PC-9 (cell line): ENCODE measurements around the gene ENPP3. TPM values are rescaled to one million over a fixed set of nuclear protein-coding genes. Genes with fewer than 3 reads are reported as not detected.

ENCODE experiments used
- BruUV-seq: library from RNA; stranded (reverse); fragments of 400-500 nt; replicated peaks from 2 replicates; lab custom pipeline; 2021; lab: Mats Ljungman, UMichigan
- CTCF ChIA-PET: fragments of 300-600 bp; sonication (Branson Sonifier 250); formaldehyde crosslinking; loops from one replicate; lab custom pipeline; 2022; ENCODE audit warnings: antibody characterized with exemption; lab: Charles Lee
- POLR2A ChIA-PET: fragments of 300-600 bp; sonication (Branson Sonifier 250); formaldehyde crosslinking; loops from one replicate; lab custom pipeline; 2022; ENCODE audit warnings: antibody characterized with exemption; ENCODE audit not compliant: unreplicated experiment; lab: Charles Lee
- DNase-seq, 2 experiments: peaks; one replicate each; pipeline versions ENCODE4 v3.0.0 to v3.0.0-alpha.2; 2015 to 2022; ENCODE audit warnings: mixed read lengths in 1 of 2
- H2AFZ ChIP-seq: fragments of 200-600 bp; sonication (generic); 2 replicates; pipeline ENCODE4 v1.8.1; 2017; ENCODE audit warnings: antibody characterized with exemption
- H3F3A ChIP-seq: fragments of 200-600 bp; sonication (generic); 2 replicates; pipeline ENCODE4 v1.8.1; 2017; ENCODE audit warnings: antibody characterized with exemption, mild to moderate bottlenecking, low read depth; ENCODE audit not compliant: insufficient read depth
- H3K27ac ChIP-seq: fragments of 200-600 bp; sonication (generic); 2 replicates; pipeline ENCODE4 v1.6.1; 2016; ENCODE audit warnings: mixed run types
- H3K27me3 ChIP-seq: fragments of 200-600 bp; sonication (generic); 2 replicates; pipeline ENCODE4 v1.6.1; 2016; ENCODE audit warnings: low read depth, mixed run types; ENCODE audit not compliant: insufficient read depth
- H3K36me3 ChIP-seq: fragments of 200-600 bp; sonication (generic); 2 replicates; pipeline ENCODE4 v1.6.1; 2016; ENCODE audit warnings: low read depth, mixed run types
- H3K4me1 ChIP-seq: fragments of 200-600 bp; sonication (generic); replicated peaks from 2 replicates; pipeline ENCODE4 v1.6.1; 2016; ENCODE audit warnings: mixed run types; ENCODE audit not compliant: insufficient read depth
- H3K4me2 ChIP-seq: fragments of 200-600 bp; sonication (generic); 2 replicates; pipeline ENCODE4 v1.6.1; 2017; ENCODE audit warnings: mixed run types
- H3K4me3 ChIP-seq: fragments of 200-600 bp; sonication (generic); 2 replicates; pipeline ENCODE4 v1.6.1; 2016; ENCODE audit warnings: mixed run types
- H3K79me2 ChIP-seq: fragments of 200-600 bp; sonication (generic); 2 replicates; pipeline ENCODE4 v1.6.1; 2017; ENCODE audit warnings: low read depth, mixed run types
- H3K9me2 ChIP-seq: fragments of 200-600 bp; sonication (generic); 2 replicates; pipeline ENCODE4 v1.8.1; 2017; ENCODE audit warnings: mild to moderate bottlenecking; ENCODE audit not compliant: insufficient read depth
- H3K9me3 ChIP-seq: fragments of 200-600 bp; sonication (generic); 2 replicates; pipeline ENCODE4 v1.8.1; 2016; ENCODE audit warnings: low read depth; ENCODE audit not compliant: insufficient read depth
- H4K20me1 ChIP-seq: fragments of 200-600 bp; sonication (generic); 2 replicates; pipeline ENCODE4 v1.8.1; 2017; ENCODE audit not compliant: insufficient read depth
- EZH2 ChIP-seq: fragments of 200-600 bp; sonication (generic); IDR thresholded peaks from 2 replicates; pipeline ENCODE4 v1.8.0; 2017; ENCODE audit warnings: antibody characterized with exemption, low read depth
- intact Hi-C: fragments of 100-400 bp; cut with micrococcal nuclease; formaldehyde crosslinking; loops from one replicate; pipeline ENCODE4 v1.10.0; 2022; ENCODE audit not compliant: unreplicated experiment
- total RNA-seq: library from RNA; stranded (reverse); gene quantifications from 2 replicates; pipeline ENCODE4 v1.2.3, GENCODE V29; 2021
- TF ChIP-seq, protein P1 (sequence below): fragments of 200-600 bp; sonication (generic); conservative IDR thresholded peaks from 2 replicates; pipeline ENCODE4 v1.6.1; 2017; ENCODE audit warnings: mixed run types, antibody characterized with exemption, mild to moderate bottlenecking, moderate library complexity

Gene ENPP3
- total RNA-seq, 1 experiment from 2014 or later: not detected

DNA sequence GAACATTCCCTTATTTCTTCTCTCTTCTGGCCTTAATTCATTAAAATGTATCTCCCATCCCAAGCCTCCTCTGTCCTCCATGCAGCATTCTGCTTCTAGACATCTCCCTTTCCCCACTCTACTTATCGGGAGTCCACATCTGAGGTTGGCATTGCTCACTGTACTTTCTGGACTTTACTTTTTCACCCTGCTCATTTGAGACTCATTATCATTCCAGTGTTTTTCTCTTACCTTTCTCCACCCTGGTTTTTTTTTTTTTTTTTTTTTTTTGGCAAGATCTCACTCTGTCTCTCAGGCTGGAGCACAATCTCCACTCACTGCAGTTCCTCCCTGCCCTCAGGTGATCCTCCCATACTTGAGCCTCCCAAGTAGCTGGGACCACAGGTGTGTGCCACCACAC, 4.5 kb downstream of the ENPP3 start:
- H3F3A ChIP-seq: no peaks in the 10 kb centered on the region
- TF ChIP-seq, protein P1, sequence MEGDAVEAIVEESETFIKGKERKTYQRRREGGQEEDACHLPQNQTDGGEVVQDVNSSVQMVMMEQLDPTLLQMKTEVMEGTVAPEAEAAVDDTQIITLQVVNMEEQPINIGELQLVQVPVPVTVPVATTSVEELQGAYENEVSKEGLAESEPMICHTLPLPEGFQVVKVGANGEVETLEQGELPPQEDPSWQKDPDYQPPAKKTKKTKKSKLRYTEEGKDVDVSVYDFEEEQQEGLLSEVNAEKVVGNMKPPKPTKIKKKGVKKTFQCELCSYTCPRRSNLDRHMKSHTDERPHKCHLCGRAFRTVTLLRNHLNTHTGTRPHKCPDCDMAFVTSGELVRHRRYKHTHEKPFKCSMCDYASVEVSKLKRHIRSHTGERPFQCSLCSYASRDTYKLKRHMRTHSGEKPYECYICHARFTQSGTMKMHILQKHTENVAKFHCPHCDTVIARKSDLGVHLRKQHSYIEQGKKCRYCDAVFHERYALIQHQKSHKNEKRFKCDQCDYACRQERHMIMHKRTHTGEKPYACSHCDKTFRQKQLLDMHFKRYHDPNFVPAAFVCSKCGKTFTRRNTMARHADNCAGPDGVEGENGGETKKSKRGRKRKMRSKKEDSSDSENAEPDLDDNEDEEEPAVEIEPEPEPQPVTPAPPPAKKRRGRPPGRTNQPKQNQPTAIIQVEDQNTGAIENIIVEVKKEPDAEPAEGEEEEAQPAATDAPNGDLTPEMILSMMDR: no peak
- TF ChIP-seq EZH2: no peak
- no peak overlapping the region for H3K4me3 ChIP-seq
- POLR2A ChIA-PET: no interaction called here
- H3K4me1 ChIP-seq: no peaks in the 10 kb centered on the region
- intact Hi-C loops: no loop called here
- CTCF ChIA-PET: no interaction called here
- no peaks in the 10 kb centered on the region for H3K27me3 ChIP-seq
- H3K79me2 ChIP-seq: no peaks in the 10 kb centered on the region
- DNase-seq: no peak
- H2AFZ ChIP-seq: no peak overlapping the region
- no peaks in the 10 kb centered on the region for H4K20me1 ChIP-seq
- H3K36me3 ChIP-seq: no peaks in the 10 kb centered on the region
- H3K4me2 ChIP-seq: no peak overlapping the region
- H3K27ac ChIP-seq: no peak overlapping the region
- BruUV-seq: no TSS peak
- H3K9me3 ChIP-seq: no peaks in the 10 kb centered on the region
- no peaks in the 10 kb centered on the region; the same call in 1 of the 2 replicates for H3K9me2 ChIP-seq

DNA sequence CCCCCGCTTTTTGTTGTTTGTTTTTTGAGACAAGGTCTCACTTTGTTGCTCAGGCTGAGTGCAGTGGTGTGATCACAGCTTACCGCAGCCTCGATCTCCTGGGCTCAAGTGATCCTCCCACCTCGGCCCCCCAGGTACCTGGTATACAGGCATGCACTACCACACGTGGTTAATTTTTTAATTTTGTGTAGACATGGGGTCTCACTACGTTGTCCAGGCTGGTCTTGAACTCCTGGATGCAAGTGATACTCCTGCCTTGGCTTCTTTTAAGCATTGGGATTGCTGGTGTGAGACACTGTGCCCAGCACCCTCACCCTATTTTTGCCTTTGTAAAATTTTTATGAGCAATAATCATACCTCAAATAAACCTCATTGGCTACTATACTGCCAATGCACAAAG, 5.5 kb downstream of the ENPP3 start:
- H3K27ac ChIP-seq: no peak overlapping the region
- H3K9me3 ChIP-seq: no peaks in the 10 kb centered on the region
- TF ChIP-seq, protein P1: no peak
- no peak for TF ChIP-seq EZH2
- no peaks in the 10 kb centered on the region for H4K20me1 ChIP-seq
- no peak overlapping the region for H2AFZ ChIP-seq
- BruUV-seq: no TSS peak
- H3K27me3 ChIP-seq: no peaks in the 10 kb centered on the region
- no peak overlapping the region for H3K4me2 ChIP-seq
- no peaks in the 10 kb centered on the region for H3K79me2 ChIP-seq
- no peaks in the 10 kb centered on the region for H3K36me3 ChIP-seq
- intact Hi-C loops: no loop called here
- DNase-seq: no peak
- no peaks in the 10 kb centered on the region for H3F3A ChIP-seq
- no peaks in the 10 kb centered on the region for H3K4me1 ChIP-seq
- POLR2A ChIA-PET: no interaction called here
- no peaks in the 10 kb centered on the region; the same call in 1 of the 2 replicates for H3K9me2 ChIP-seq
- H3K4me3 ChIP-seq: no peak overlapping the region
- CTCF ChIA-PET: no interaction called here

DNA sequence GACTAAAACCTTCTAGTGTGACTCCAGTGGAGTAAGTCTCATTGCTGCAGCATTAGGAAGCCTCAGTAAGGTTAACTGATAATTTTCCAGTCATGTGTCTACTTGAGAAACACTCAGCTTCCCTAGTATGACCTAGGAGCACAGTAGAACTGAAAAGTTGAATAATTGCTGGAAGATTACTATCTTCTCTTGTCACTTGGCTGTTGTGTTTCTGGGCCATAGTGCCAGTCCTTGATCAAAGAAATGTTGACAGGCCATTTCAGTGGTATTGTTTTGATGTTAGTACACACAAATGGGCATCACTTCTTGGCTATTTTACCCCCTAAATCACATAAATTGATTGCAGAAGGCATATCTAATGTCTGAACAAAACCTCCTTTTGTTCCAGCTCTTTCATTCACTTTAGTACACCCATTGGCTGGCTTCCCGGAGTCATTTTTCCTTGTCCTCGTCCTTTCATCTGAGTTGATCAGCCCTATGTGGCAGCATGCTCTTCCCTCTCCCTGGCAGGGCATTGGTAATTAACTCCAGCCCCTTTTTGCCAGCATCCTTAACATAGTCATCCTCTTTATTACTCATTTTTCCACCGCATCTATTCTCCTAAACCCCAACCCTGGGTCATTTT, 6.0 kb downstream of the ENPP3 start:
- no TSS peak for BruUV-seq
- Histone ChIP-seq H3K4me2 (no peak overlapping the region), H3K27me3 (no peaks in the 10 kb centered on the region), H3K4me3 (no peak overlapping the region), H3K4me1 (no peaks in the 10 kb centered on the region), H4K20me1 (no peaks in the 10 kb centered on the region), H3K9me3 (no peaks in the 10 kb centered on the region), H3K27ac (no peak overlapping the region), H3K36me3 (no peaks in the 10 kb centered on the region), H3K79me2 (no peaks in the 10 kb centered on the region), H3F3A (no peaks in the 10 kb centered on the region), H3K9me2 (no peaks in the 10 kb centered on the region; the same call in 1 of the 2 replicates), H2AFZ (no peak overlapping the region)
- ChIA-PET POLR2A (no interaction called here), CTCF (no interaction called here)
- DNase-seq: no peak
- no peak for TF ChIP-seq EZH2
- TF ChIP-seq, protein P1: no peak
- intact Hi-C loops: no loop called here
